ENCODE results near the gene PATL1.

The PATL1 gene

DNA sequence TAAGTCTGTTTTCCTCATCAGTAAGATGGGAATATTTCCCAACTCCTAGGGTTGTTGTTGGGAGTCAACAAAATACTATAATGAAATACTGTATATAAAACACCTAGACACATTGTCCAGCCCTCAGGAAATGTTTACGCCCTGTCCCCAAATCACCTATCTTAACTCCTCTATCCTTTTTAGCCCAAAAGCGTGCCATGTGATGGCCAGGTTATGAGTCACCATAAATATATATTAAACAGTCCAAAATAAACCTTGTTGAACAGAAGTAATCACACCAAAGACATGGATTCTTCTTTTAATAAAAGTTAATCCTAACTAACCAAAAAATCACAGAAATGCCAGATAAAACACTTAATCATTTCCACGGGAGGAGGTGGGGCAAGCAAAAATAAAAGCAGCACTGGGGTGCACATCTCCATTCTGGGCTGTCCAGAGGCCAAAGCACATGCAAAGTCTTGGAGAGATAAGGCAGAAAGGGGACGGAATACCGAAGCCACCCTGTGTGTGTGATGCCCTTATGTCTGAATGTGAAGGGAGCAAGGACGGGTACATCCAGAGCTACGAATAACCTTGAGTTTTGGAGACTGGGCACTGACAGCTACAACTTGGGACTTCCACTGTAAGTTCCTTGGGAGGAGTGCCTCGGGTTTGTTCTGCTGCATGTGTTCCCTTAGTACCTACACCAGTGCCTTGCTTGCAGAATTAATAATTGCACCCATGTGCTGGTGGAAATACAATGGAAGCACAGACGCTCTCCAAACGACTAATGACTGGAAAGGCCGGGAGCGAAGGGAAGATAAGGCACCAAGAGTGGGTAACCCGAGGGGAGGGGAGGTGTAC lies 54.3 kb downstream of the PATL1 start:
- no peak for DNase-seq (ENCODE audit: low spot score)

DNA sequence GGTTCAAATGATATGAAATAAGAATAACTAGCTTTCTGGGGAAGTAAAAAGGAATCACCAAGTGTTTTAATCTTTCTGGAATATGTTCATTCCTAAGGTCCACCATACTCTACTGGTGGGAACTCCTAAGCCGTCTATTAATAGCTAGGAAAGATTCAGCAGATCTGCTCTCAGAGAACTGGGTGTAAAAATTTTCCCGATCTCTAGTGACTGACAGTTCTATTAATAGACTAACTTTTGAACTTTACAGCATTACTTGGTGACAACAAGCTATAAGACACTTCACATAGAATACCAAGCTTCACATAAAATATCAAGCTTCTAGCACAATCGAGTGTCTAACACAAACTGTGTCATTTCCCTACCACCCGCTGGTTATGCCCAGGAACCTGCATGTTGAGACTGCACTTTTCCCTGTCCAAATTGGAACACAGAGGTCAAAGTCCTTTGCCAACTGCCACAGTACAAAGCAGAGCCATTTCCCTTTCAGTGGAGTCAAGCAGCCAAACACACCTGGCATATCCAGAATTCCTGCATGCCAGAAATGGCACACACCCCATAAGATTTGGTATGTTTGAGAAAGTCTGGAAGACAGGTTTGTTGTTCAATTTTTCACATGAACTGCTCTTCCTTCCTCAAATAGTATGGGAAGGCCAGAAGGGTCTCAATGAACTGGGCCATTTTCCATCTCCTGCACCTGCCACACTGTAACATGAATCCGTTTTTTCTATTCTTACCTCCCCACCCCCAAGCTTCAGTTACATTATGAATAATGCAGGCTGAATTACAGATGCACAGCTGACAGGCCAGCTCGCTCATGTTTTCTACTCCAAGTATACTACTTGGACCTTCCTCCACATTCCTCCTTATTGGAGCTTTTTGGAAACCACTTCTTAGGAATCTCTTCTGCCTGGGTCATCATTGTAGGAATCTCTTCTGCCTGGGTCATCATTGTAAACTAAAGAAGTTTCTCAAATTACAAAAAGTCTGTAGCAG lies 57.0 kb downstream of the PATL1 start:
- no peak for DNase-seq (ENCODE audit: low spot score)

DNA sequence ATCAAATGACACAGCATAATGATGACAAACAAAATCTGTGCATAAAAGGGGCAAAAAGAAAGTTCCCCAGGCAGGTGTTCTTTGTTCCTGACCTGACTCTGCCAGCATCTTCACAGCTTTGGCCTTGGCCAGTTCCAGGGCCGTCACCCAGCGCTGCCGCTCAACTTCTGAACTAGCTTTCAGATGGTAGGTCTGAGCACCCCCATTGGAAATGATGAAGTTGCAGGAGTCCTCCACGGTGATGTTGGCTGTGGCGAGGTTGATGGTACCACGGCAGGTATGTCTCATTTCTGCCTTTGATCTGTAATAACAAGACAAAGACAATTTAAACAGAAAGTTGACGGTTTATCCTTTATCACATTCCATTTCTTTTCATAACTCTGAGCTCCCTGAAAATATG lies 58.5 kb downstream of the PATL1 start:
- no peak for DNase-seq (ENCODE audit: low spot score)

DNA sequence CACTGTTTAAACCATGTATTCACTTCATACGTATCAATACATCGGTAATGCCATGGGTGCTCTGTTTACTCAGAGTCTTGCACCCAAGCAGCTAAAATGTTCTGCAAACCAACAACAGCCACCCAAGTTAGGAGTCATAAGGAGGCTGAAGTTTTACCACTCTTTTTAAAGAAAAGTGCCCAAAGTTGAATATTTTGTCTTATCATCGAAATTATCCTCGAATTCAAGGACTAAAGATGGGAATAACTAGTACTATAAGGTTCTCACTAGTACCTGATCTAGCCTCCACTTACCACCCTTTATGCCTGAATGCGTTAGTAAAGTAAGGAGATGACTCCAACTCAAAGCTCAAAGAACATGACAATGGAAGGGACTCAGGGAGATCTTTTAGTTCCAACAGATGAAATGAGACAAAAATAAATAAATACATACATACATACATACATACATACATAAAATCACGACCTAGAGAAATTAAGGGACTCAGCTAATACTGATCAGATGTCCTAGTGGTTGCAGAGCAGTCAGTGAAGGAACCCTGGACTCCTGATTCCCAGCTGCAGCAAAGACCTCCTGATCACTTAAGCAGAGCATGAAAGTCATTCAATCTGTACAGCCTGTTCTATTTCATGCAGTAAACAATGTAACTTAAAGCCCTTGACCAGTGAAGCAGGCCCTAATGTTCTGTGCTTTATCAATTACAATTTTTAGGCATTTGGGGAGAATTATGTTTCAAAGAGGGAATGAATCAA lies 61.0 kb downstream of the PATL1 start:
- DNase-seq (ENCODE audit: low spot score): no peak

DNA sequence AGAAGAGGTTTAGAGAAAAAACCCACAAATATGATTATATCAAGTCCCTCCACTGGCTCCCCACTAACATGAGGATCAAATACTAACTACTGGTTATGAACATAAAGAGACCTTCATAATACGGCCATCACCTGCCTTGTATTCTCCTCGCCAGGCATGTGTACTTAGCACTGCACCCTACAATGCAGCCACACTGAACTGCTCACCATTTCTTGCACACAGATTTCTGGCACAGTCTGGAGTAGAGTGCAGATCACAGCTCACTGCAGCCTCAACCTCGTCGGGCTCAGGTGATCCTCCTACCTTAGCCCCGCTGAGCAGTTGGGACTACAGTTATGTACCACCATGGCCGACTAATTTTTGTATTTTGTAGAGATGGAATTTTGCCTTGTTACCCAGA lies 66.4 kb downstream of the PATL1 start:
- no peak for DNase-seq (ENCODE audit: low spot score)

DNA sequence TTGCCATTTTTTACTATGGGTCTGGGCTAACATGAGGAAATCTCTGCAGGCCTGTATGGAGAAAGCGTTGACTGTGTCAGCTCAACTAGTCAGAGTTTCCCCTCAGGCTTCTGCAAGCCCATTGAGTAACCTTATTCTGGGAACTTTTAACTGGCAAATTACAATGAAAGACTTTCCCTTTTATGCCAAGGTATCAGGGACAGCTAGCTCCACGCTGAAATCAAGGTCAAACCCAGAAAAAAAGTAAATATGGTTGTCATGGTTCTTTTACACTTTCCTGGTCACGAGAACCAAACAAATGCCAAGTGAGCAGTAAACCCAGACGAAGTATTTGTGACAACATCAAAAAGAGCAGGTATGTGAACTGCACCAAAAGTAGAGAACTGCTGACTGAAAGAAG lies 67.0 kb downstream of the PATL1 start:
- DNase-seq (ENCODE audit: low spot score): no peak

DNA sequence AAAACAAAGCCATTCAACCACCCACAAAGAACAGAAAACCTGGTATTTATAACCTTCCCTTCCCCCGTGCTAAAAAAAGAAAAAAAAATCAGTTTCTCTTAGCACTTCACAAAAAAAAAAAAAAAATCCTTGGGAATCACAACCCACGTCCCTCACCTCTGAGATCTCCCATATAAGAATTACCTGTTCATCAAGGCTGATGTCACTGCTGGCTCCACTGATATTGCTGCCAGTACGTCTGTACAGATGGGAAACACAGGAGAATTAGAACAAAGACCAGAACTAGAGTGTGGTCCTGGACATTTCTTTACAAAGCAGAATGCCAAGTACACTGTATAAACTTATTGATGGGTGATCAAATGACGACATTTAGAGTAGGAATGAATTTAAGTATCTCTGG lies 68.2 kb downstream of the PATL1 start:
- DNase-seq (ENCODE audit: low spot score): no peak

DNA sequence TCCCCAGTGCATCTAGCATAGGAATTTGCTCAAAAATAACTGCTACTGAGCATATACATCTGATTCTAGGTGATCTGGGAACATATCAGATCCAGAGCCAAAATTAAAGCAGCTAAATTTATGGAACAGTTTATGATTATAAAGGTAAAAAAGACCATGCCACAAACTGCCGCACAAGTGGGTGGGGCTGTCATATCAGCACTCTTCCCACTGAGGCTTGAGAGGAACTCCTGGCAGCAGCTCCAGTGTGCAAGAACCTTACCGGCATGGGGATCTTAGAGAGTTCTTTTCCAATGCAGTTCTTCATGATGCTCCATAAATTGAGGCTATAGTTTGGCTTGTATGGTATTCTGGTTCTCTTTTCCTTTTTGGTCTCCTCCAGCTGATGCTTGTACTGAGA lies 68.6 kb downstream of the PATL1 start:
- no peak for DNase-seq (ENCODE audit: low spot score)

DNA sequence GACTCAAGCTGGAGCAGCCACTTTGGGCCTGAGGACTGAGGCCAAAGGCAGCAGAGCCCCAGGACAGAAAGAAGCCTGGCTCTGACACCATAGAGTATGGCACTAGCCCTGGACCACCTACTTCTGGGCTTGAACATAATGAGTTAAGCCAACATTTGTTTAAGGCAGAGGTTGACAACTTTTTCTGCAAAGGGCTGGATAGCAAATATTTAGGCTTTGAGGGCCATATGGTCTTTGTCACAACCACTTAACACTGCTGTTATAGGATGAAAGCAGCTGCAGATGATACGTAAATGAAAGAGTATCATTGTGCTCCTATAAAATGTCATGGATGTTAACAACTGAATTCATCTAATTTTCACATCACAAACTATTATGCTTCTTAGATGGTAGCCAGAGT lies 69.9 kb downstream of the PATL1 start:
- no peak for DNase-seq (ENCODE audit: low spot score)
